Mucosa of gallbladder (tissue), 1 donor: ENCODE measurements around the gene RPS6KA5. TPM values are rescaled to one million over a fixed set of nuclear protein-coding genes. Genes with fewer than 3 reads are reported as not detected.
A peak's percentile ranks its signal among the peaks of the same experiment; 100 is the strongest.
"Not testable (repeated sequence)": the region's sequence is repeated elsewhere in the genome, so short reads cannot be mapped to it uniquely, and the experiment has no call there.

ENCODE experiments used
- DNase-seq: peaks from one replicate; pipeline ENCODE4 v3.0.0-alpha.2; 2020; ENCODE audit warnings: low spot score
- total RNA-seq: library from RNA; stranded (reverse); gene quantifications from one replicate; pipeline ENCODE4 v1.2.1, GENCODE V29; 2021
- donor health status: DM: no; HTN: no; CAD: no.

The RPS6KA5 gene
- total RNA-seq, 1 donor from 2014 or later = 7.1 TPM

DNA sequence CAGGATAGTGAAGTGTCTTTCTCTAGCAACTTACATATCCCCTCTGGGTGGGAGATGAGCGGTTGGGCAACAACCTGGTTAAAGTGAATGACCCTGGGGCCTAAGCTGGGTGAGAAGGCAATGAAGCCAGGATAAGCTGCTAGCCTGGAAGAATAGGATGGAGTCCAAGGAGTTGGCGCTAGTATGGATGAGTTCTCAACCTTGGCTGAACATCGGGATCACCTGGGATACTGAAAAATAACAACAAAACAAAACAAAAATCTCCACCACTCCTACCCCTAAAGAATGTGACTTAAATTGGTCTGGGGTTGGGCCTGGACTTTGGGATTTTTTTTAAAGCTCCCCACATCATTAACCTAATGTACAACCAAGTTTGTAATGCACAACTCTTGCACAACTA is 4.8 kb upstream of the RPS6KA5 start:
- no peak for DNase-seq

DNA sequence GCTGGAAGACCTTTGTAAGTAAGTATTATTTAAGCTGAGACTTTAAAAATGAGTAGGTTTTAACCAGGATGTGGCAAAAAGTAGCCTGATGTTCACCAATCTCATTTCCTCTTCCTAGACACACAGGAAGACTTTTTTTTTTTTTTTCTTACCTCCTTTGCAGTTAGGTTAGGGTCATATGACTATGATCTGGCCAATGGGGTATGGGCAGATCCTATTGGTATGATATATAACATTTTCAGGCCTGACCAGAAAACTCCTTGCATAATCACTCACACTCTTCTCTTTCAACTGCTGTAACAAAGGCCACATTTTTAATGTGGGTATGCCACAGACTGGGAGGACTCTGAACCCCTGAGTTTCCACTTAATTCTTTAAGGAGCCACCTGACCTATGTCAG is 2.7 kb upstream of the RPS6KA5 start:
- no peak for DNase-seq

DNA sequence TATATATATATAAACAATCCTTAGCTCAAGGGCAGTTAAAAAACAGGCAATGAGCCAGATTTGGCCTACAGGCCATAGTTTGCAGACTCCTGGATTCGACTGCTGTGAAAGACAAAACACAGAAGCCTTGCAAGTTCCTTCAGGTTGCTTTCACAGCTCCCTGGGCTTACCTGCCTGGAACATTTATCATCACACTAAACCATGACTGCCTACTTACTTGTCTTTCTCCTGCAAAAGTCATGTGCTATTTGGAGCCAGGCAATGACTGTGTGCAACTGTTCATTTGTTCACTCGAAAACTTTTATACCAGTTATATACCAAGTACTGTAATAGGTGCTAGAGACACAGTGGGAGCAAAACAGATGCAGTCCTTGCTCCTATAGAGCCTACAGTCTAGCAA is 2.2 kb upstream of the RPS6KA5 start:
- no peak for DNase-seq

DNA sequence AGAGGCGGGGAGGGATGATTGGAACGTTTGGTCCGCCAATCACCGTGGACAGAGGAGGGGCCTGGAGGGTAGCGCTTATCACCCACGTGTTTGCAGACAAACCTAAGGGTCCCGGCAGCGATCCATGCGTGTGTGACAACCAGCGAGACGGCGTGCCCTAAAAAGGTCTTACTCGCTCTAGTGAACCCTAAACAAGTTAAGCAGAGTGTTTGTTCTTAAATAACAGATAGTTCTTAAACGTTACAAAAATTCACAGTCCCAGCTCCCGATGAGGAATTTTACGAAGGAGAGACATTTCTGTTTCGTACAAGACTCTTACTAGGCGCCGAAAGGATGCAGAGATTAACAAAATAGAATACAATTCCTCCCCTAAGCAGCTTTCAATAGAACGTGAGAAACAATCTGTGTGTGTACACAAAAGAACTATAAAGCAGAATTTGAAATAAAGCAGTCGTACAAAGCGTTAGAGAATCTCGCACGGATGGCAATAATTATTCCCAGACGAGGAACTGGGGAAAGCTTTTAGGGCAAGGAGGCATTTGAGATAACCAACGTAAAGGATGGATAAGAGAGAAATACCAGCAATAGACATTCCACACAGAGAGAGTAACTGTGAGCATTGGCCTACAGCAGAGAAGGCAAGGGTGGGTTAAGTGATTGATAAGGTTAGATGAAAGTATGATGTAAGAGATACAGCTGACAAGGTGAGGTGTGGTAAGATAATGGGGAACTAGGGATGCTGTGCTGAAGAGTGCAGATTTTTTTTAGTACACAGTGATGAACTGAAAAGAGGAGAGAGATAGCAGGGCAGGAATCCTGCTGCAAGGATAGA is 831 bp upstream of the RPS6KA5 start:
- DNase-seq = no peak

DNA sequence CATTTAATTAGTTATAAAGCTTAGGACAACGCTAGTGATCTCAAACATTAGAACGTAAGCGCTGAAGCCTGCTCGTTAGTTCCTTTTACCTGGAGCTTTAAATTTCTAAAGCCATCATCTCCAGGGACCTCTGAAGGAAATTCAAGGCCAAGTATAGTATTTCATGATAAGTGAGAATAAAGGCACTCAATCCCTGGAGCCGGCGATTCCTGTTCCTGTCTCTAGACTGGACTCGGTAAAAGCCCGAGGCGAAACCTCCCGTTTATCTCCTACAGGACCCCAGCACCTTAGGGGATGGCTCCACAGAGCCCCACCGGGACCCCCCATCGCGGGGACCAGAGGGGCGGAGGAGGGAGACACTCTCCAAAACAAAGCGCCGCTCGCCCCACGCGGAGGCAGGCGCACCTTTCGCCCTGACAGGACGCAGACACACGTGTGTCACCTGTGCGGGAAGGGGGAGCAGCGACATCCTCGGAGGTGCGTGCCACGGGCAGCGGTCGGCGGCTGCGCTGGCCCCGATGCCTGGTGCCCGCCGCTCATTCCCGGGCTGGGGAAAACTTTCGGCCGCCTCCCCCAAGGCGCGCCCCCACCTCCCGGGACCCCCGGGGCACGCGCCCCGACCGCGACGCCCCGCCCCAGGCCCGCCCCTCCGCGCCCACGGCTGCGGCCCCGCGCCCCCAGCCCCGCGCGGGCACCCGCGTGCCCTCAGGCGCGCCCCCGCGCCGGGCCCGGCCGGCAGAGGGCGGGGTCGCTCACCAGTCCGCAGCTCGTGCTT is 678 bp downstream of the RPS6KA5 start:
- peak; percentile 13 for DNase-seq

DNA sequence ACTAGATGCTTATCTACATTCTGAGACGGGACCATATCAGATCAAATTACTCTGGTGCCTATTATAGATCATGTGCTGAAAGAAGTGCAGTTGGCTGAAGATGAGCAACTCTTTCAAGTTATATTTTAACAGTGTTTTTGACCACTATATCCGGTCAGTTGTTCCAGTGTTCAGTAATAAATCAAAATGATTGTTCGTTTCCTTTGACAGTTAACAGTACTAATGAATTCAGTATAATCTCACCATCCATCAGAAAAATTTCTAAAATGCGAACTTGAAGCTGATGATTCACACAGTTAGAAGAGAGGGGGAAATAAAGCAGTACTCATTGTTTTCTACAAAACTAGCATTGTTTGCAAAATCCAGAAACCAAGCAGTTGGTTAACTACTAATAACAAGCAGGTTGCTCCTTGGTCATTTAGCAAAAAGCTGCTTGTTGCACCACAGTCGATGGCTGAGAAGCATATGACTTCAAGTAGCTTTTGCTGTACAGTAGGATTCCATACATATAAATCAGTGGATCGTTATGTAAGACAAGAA is 2.3 kb downstream of the RPS6KA5 start:
- no peak for DNase-seq

DNA sequence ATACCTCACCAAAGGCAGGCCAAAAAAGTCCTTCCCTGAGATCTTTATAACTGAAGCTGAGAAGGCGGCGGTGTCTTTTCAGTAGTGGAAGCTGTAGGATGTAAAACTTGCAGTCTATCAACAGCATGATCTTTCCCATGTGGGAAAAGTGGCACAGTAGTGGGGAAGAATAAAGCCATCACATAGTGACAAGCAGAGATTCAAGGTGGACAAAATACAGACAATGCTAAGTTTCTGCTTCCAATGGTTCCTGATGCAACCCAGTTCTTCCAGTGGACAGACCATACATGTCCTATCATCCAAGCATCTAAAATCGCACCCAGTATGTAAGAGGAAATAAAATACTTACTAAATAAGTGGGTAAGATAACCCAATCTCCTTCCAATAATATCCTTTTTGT is 4.1 kb downstream of the RPS6KA5 start:
- no peak for DNase-seq

DNA sequence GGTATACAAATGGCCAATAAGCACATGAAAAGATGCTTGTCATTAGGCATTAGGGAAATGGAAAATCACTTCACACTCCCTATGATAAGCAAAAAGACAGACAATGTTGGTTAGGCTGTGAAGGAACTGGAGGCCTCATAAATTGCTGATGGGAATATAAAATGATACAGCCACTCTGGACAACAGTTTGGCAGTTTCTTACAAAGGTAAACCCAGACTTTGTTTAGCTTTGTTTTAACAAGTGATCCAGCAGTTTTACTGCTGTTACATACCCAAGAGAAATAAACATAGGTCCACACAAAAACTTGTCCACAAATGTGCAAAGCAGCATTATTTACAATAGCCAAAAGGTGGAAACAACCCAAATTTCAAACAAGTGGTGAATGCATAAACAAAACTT is 5.4 kb downstream of the RPS6KA5 start:
- no peak for DNase-seq

DNA sequence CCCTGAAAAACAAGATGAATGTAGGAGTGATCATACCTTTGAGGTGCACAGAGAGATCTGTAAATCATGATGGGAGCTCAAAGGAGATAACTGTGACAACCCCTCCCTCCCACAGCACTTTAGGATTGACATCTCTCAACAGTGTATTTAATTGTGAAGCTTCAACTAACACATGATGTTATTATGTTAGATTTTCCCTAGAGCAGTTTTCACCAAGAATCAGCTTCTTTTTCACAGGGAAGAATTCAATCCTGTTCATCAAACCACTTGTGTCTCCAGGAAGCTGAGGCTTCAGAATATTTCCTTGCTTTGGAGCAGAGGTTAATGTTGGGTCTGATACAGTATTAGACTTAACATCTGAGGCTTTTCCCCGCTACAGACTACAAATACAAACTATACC is 11.8 kb downstream of the RPS6KA5 start:
- DNase-seq = no peak

DNA sequence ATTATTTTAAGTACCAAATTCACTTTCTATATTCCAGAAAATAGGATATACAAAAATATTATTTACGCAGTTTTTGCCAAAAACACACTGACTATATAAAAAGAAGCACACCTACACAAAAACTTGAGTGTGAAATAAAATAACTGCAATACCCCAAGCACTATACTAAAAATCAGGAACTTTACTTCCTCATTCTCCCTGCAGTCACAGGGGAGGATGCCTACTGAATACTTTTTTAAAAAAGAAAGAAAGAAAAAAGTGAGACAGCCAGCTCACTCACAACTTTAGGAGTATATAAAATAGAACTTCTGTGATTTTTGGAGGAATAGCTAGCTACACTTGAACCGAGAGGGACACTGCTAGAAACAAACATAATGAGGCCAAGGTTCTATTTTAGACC is 12.2 kb downstream of the RPS6KA5 start:
- DNase-seq = no peak

DNA sequence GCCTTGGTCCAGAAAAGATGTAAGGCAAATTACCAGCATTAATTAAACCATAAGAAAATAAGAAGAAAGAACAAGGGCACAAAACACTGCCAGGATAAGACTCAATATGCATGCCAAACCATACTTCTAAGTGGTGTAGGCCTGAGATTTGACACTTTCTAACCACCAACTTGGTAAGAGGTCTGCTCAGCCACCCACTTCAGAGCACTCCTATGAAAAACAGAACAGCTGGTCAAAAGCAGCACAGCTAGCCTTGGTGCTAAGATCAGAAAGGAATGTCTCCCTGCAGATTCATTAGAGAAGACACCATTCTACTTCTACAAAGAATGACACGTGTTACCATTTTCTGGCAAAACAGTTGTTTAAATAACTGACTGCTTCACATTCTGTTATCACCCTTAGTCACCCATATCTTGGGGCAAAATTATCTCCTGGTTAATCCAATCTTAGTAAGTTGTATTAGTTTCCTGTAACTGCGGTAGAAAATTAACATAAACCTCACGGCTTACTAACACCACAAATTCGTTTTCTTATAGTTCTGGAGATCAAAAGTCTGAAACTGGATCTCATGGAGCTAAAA is 13.2 kb downstream of the RPS6KA5 start:
- DNase-seq = no peak

DNA sequence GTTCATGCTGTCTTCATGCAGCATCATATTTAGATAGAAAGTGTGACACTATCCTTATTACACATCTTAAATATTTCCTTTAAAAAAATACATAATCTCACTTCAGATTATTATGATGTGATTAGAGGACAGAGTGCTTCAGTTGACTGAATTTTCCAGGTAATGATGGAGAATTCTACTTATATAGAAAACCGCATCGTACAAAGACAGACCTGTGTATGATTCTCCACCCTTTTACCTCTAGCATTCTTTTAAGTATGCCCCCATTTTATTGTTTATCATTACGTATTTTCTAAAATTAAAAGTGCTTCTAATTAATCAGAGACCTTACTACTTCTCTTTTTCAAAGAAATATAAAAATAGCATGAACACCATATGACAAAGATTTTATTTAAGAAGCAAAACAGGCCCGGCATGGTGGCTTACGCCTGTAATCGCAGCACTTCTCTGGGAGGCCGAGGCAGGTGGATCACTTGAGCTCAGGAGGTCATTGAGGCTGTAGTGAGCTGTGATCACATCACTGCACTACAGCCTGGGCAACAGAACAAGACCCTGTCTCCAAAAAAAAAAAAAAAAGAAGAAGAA is 13.9 kb downstream of the RPS6KA5 start:
- no peak for DNase-seq

DNA sequence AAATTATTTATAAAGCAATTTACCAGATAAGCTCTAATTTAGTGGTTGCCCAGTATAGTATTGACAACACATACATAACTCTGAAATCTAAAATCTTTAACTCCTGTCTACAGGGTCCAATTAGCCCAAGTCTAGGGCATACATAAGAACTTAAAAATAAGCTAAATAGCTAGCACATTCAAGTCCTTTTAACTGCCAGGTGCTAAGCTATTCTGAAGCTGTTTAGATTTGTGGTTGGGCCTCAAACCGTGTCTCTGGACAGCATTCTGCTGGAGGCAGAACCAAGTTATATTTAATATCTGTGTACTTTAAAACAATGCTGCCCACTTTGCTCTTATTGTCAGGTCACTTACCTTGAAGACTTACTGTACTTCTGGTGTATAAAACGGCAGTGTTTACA is 19.0 kb downstream of the RPS6KA5 start:
- no peak for DNase-seq

DNA sequence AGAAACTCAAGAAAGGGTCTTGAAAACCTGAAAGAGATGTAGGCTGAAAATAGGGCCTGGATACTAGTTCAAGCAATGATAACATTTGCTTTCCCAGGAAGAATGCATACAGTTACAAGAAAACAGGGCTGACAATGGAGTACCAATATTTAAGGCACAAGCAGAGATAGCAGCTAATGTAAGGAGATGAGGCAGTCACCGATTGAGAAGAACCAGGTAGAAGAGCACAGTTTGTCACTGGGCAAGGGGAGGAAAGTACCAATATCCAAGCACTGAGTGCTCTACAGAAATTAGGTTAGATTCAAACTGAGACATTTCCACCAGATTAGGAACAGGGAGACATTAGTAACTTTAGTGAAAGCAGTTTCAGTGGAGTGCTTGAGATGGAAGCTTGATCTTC is 19.9 kb downstream of the RPS6KA5 start:
- DNase-seq = no peak

DNA sequence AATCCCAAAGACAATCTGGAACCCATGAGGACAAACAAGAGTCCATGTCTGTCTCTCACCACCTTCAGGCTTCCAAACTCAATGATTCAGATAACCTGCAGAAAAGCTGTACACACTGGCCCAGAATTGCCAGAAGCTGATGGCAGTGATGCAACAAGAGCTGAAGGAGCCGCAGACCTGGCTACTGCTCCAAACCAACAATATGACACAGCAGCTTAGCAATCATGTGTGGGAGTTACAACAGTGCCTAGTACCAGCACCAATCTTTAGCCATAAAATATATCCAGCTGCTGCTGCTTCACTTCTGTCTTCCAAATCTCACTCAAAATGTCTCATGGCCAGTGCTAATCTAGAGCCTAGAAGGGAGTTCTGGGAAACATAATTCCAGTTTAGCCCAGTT is 22.0 kb downstream of the RPS6KA5 start:
- no peak for DNase-seq

DNA sequence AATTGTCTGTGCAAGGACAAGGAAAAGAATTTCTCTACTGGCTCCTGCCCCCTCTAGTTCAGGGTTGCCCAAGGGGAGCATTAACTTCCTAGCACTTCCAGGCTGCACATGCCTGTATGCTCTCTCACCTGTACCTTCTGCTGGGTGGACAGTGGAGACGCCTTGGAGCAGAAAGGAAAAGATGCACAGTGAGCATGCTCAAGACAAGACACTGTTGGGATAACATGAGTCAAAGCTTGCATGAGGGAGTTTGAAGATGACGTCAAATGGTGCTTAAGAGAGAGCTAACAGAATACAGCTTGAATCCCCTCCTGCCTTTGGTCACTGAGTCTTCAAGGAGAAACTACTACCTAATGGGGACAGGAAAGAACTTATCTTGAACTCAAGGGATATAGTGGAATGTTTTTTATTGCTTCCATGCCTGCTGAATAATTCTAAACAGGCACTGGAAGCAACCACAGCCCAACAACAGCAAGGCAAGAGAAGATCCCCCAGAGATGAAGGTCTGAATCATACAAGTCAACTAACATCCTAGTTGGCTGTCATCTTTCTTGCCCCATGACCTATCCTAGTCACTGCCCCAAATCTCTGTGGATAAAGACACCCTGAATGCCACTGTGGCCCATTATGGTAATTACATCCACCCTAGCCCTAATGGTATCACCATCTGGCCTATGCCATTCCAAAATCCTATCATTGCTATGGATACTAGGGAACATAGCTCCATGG is 23.5 kb downstream of the RPS6KA5 start:
- DNase-seq = no peak

DNA sequence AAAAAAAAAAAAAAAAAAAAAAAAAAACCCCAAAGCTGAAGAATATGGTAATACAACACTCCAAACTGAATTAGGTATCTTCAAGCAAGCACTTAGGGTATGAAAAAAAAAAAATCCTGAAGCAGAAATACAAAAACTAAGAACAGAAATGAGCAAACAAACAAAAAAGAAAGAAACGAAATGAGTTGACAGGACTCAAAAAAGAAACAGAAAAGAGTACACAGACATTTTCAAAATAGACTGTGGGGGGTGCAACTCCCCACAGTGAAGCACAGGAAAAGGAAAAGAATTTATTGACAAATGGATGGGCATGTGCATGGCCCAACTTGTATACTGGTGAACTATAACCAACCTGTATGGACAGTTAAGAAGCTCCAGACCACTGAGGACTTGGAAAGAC is 24.6 kb downstream of the RPS6KA5 start:
- no peak for DNase-seq

DNA sequence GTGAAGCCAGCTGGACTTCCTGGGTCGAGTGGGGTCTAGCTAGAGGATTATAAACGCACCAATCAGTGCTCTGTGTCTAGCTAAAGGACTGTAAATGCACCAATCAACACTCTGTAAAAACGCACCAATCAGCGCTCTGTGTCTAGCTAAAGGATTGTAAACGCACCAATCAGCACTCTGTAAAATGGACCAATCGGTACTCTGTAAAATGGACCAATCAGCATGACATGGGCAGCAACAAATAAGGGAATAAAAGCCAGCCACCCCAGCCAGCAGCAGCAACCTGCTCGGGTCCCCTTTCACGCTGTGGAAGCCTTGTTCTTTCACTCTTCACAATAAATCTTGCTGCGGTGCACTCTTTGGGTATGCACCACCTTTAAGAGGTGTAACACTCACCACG is 26.1 kb downstream of the RPS6KA5 start:
- not testable (repeated sequence) for DNase-seq

DNA sequence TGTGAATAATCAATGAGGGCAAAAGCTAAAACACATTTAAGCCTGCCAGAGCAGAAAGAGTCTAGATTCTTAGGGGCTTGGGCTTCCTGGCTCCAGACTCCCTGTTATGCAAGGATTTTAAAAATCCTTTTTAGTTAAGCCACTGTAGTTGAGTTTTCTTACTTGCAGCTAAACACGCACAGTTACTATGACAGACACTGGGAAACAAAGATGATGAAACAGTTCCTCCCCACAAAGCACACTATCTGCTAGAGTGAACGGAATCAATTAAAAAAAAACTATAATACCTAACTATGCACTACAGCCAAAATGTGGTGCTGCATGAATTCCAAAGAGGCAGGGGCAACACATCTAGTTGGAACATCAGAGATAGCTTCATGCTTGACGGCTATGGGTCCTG is 28.2 kb downstream of the RPS6KA5 start:
- DNase-seq = no peak

DNA sequence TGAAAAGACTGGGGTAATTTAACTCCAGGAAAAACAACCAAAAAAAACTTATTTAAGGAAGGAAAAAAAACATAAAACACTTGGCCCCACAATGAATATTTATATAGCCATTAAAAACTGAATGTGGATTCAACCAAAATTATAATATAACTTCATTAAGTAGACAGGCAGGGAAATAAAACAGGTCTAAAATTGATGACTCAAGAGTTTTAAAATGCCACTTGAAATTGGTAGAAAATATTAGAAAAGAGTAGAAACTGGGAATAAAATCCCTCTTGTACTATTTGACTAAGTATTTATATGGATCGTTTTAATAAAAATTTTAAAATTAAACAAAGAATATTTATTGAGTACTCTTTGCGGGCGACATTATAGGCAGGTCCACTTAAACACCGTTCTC is 28.8 kb downstream of the RPS6KA5 start:
- no peak for DNase-seq

DNA sequence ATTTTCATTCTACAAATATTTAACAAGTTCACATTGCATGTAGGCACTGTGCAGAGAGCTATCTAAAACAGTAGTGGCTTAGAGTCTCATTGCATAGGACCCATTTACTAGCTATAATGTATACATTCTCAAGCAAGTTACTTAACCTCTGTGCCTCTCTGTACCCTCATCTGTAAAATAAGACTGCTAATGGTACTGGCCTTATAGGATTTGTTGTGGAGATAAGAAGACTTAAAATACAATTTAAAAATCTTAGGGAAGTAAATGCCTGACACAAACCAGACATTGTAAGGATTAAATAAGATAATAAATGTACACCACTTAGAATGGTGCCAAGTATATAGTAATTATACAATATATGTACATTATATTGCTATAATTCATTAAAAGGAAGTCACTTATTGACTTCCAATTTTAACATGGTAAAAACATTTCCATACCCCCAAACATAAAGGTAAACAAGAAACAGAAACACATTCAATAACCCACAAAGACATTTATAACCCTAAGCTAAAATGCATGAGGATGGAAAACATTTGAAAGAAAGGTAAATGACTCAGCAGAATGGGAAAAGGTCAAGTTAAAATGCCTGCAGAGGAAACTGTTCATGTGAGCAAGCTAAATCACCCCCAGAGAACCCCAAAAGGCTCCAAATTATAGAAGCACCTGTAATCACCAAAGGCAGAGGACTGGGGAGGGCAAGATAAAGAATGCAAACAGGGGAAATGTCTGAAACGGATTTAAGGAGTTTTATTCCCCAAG is 30.8 kb downstream of the RPS6KA5 start:
- no peak for DNase-seq
